Vagina (tissue), 2 donors: Measurements from ENCODE around the gene CCDC177. TPM values are rescaled to one million over a fixed set of nuclear protein-coding genes. Genes with fewer than 3 reads are reported as not detected.
A peak's percentile ranks its signal among the peaks of the same experiment; 100 is the strongest.

Experiments used
- DNase-seq, 2 donors: peaks; one replicate each; pipeline ENCODE4 v3.0.0-alpha.2; 2017; ENCODE audit errors: extremely low spot score in 2 of 2
- H3K27ac ChIP-seq: fragments of 200-600 bp; sonication (generic); one replicate; pipeline ENCODE4 v1.5.1; 2019
- H3K27me3 ChIP-seq: fragments of 200-600 bp; sonication (generic); one replicate; pipeline ENCODE4 v1.5.1; 2019
- H3K36me3 ChIP-seq, 2 donors: fragments of 200-600 bp; sonication (generic); one replicate each; pipeline ENCODE4 v1.5.1; 2017 to 2019
- H3K4me1 ChIP-seq: fragments of 200-600 bp; sonication (generic); one replicate; pipeline ENCODE4 v1.5.1; 2019
- H3K4me3 ChIP-seq, 2 donors: fragments of 200-600 bp; sonication (generic); 1 replicate in 1 of 2; 2 replicates in 1 of 2; pipeline ENCODE4 v1.5.1; 2016 to 2019
- H3K9me3 ChIP-seq: fragments of 200-600 bp; sonication (generic); one replicate; pipeline ENCODE4 v1.5.1; 2019
- POLR2A ChIP-seq, 2 donors: fragments of 450-650 bp; IDR thresholded peaks; one replicate each; pipeline ENCODE4 v1.6.1; 2017; ENCODE audit warnings: antibody characterized with exemption in 2 of 2, mild to moderate bottlenecking in 2 of 2, moderate library complexity in 2 of 2
- POLR2AphosphoS5 ChIP-seq, 2 donors: sonication (generic); formaldehyde crosslinking; IDR thresholded peaks; one replicate each; pipeline ENCODE4 v1.9.0; 2017; ENCODE audit warnings: antibody characterized with exemption in 2 of 2, mild to moderate bottlenecking in 2 of 2, low read depth in 1 of 2; ENCODE audit not compliant: insufficient read depth in 1 of 2
- intact Hi-C: fragments of 100-400 bp; cut with DNase I; formaldehyde crosslinking; loops from one replicate; pipeline ENCODE4 v1.15.1; 2023
- total RNA-seq: library from RNA; depleted of rRNA; stranded (reverse); fragments of >200 nt; gene quantifications from one replicate; pipeline ENCODE4 v1.2.3, GENCODE V29; 2016
- TF ChIP-seq, protein P1 (sequence below), 3 experiments: fragments of 450-650 bp in 2 of 3; fragments of 200-600 bp in 1 of 3; sonication (generic) in 1 of 3; IDR thresholded peaks; one replicate each; pipeline ENCODE4 v1.5.1; 2017 to 2019; ENCODE audit warnings: antibody characterized with exemption in 3 of 3, mild to moderate bottlenecking in 2 of 3, moderate library complexity in 2 of 3

The CCDC177 gene
- total RNA-seq, 1 donor from 2014 or later, result not detected

- intact Hi-C loops, result no loop called here
- no peak overlapping the region for H3K4me3 ChIP-seq
- TF ChIP-seq, protein P1, sequence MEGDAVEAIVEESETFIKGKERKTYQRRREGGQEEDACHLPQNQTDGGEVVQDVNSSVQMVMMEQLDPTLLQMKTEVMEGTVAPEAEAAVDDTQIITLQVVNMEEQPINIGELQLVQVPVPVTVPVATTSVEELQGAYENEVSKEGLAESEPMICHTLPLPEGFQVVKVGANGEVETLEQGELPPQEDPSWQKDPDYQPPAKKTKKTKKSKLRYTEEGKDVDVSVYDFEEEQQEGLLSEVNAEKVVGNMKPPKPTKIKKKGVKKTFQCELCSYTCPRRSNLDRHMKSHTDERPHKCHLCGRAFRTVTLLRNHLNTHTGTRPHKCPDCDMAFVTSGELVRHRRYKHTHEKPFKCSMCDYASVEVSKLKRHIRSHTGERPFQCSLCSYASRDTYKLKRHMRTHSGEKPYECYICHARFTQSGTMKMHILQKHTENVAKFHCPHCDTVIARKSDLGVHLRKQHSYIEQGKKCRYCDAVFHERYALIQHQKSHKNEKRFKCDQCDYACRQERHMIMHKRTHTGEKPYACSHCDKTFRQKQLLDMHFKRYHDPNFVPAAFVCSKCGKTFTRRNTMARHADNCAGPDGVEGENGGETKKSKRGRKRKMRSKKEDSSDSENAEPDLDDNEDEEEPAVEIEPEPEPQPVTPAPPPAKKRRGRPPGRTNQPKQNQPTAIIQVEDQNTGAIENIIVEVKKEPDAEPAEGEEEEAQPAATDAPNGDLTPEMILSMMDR (IDR thresholded peaks at IDR 0.05), result peak in 2 of 3 experiments; percentile 31 to 53
- no peak for TF ChIP-seq POLR2A (IDR thresholded peaks at IDR 0.05)
- DNase-seq, result no peak
- H3K27me3 ChIP-seq, result no peaks in the 10 kb centered on the region
- peaks cover 3% of the 10 kb centered on the region for H3K4me1 ChIP-seq
- no peak overlapping the region for H3K27ac ChIP-seq
- no peaks in the 10 kb centered on the region for H3K9me3 ChIP-seq
- H3K36me3 ChIP-seq, result no peaks in the 10 kb centered on the region
Measured at GRCh38 chr14:69535230-69535848, 39.3 kb downstream of the CCDC177 start.

- no peaks in the 10 kb centered on the region for H3K36me3 ChIP-seq
- H3K4me1 ChIP-seq, result no peaks in the 10 kb centered on the region
- no peak overlapping the region for H3K27ac ChIP-seq
- no peak overlapping the region for H3K4me3 ChIP-seq
- no peaks in the 10 kb centered on the region for H3K27me3 ChIP-seq
- H3K9me3 ChIP-seq, result no peaks in the 10 kb centered on the region
- no peak for DNase-seq
- intact Hi-C loops, result no loop called here
- TF ChIP-seq POLR2AphosphoS5 (IDR thresholded peaks at IDR 0.05; ENCODE audit: insufficient read depth in 1 of 2, low read depth in 1 of 2) (no peak), POLR2A (IDR thresholded peaks at IDR 0.05) (no peak)
- TF ChIP-seq, protein P1 (IDR thresholded peaks at IDR 0.05), result no peak
Measured at GRCh38 chr14:69532561-69533340, 41.9 kb downstream of the CCDC177 start.

DNA sequence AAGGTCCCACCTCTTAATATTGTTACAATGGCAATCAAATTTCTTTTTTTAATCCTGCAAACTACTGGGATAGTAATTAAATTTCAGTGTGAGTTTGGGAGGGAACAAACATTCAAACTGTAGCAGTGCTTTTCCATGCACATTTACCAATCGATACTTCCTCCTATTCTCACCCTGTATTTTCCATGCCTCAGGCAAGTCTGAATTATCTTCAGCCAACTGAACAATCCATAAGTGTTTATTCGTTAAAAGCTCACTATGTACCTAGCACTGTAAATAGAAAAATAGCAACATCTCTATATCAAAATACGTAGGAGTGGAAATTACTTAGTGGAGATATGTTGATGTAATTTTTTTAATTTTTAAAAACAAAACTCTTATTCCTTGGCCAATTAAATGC lies 43.5 kb downstream of the CCDC177 start:
- TF ChIP-seq POLR2A (IDR thresholded peaks at IDR 0.05) (no peak), POLR2AphosphoS5 (IDR thresholded peaks at IDR 0.05; ENCODE audit: insufficient read depth in 1 of 2, low read depth in 1 of 2) (no peak)
- TF ChIP-seq, protein P1 (IDR thresholded peaks at IDR 0.05), result no peak
- Histone ChIP-seq H3K4me3 (no peak overlapping the region), H3K9me3 (no peaks in the 10 kb centered on the region), H3K27ac (no peak overlapping the region), H3K36me3 (no peaks in the 10 kb centered on the region), H3K27me3 (no peaks in the 10 kb centered on the region), H3K4me1 (no peaks in the 10 kb centered on the region)
- intact Hi-C loops, result no loop called here
- DNase-seq, result no peak

GRCh38 chr14:69530095-69530494 lies 44.6 kb downstream of the CCDC177 start:
- H3K9me3 ChIP-seq, result no peaks in the 10 kb centered on the region
- DNase-seq, result no peak
- no peaks in the 10 kb centered on the region for H3K36me3 ChIP-seq
- no peaks in the 10 kb centered on the region for H3K27me3 ChIP-seq
- H3K4me1 ChIP-seq, result no peaks in the 10 kb centered on the region
- intact Hi-C loops, result no loop called here
- no peak overlapping the region for H3K4me3 ChIP-seq
- no peak overlapping the region for H3K27ac ChIP-seq
- no peak for TF ChIP-seq POLR2AphosphoS5 (IDR thresholded peaks at IDR 0.05; ENCODE audit: insufficient read depth in 1 of 2, low read depth in 1 of 2)
- TF ChIP-seq, protein P1 (IDR thresholded peaks at IDR 0.05), result no peak
- no peak for TF ChIP-seq POLR2A (IDR thresholded peaks at IDR 0.05)

GRCh38 chr14:69529563-69529962 lies 45.1 kb downstream of the CCDC177 start:
- H3K36me3 ChIP-seq, result no peaks in the 10 kb centered on the region
- no peak for DNase-seq
- intact Hi-C loops, result no loop called here
- TF ChIP-seq POLR2A (IDR thresholded peaks at IDR 0.05) (no peak), POLR2AphosphoS5 (IDR thresholded peaks at IDR 0.05; ENCODE audit: insufficient read depth in 1 of 2, low read depth in 1 of 2) (no peak)
- TF ChIP-seq, protein P1 (IDR thresholded peaks at IDR 0.05), result no peak
- H3K27ac ChIP-seq, result no peak overlapping the region
- no peaks in the 10 kb centered on the region for H3K27me3 ChIP-seq
- H3K4me1 ChIP-seq, result no peaks in the 10 kb centered on the region
- no peak overlapping the region for H3K4me3 ChIP-seq
- H3K9me3 ChIP-seq, result no peaks in the 10 kb centered on the region
